SK-N-SH treated with all-trans-retinoic acid at 6 μM for 48 hours (cell line): ENCODE measurements around the gene AGBL1.

Source experiments
- ARNTL ChIP-seq: fragments of 450-650 bp; formaldehyde crosslinking; IDR thresholded peaks from 2 replicates; pipeline ENCODE4 v1.5.0; 2020; ENCODE audit warnings: low read depth, mild to moderate bottlenecking, moderate library complexity, borderline replicate concordance
- CREB5 ChIP-seq: fragments of 250-450 bp; sonication (Bioruptor Pico); IDR thresholded peaks from 2 replicates; pipeline ENCODE4 v1.5.1; 2020; ENCODE audit warnings: low read depth, mild to moderate bottlenecking, moderate library complexity
- CSDC2 ChIP-seq: fragments of 250-450 bp; sonication (Bioruptor Pico); IDR thresholded peaks from 2 replicates; pipeline ENCODE4 v1.5.0; 2020; ENCODE audit warnings: mild to moderate bottlenecking, moderate library complexity
- CSRNP3 ChIP-seq: fragments of 250-450 bp; sonication (Bioruptor Pico); IDR thresholded peaks from 2 replicates; pipeline ENCODE4 v1.5.1; 2021; ENCODE audit warnings: mild to moderate bottlenecking, moderate library complexity
- ESRRG ChIP-seq: fragments of 250-450 bp; sonication (Bioruptor Pico); IDR thresholded peaks from 2 replicates; pipeline ENCODE4 v1.6.1; 2021; ENCODE audit warnings: mild to moderate bottlenecking
- PATZ1 ChIP-seq: fragments of 250-450 bp; sonication (Bioruptor Pico); IDR thresholded peaks from 2 replicates; pipeline ENCODE4 v1.8.0; 2020; ENCODE audit warnings: mild to moderate bottlenecking, moderate library complexity, borderline replicate concordance
- RARB ChIP-seq: fragments of 250-450 bp; sonication (Bioruptor Pico); IDR thresholded peaks from 2 replicates; pipeline ENCODE4 v1.8.0; 2021; ENCODE audit warnings: mild to moderate bottlenecking, moderate library complexity
- ZC3H10 ChIP-seq: fragments of 250-450 bp; sonication (Bioruptor Pico); IDR thresholded peaks from 2 replicates; pipeline ENCODE4 v1.5.1; 2021; ENCODE audit warnings: mild to moderate bottlenecking, moderate library complexity
- ZFP3 ChIP-seq: fragments of 250-450 bp; sonication (Bioruptor Pico); IDR thresholded peaks from 2 replicates; pipeline ENCODE4 v1.5.0; 2020; ENCODE audit warnings: mild to moderate bottlenecking, moderate library complexity
- ZNF70 ChIP-seq: fragments of 450-650 bp; formaldehyde crosslinking; IDR thresholded peaks from 2 replicates; pipeline ENCODE4 v1.5.0; 2020; ENCODE audit warnings: mild to moderate bottlenecking, moderate library complexity

GRCh38 chr15:86444527-86444926 lies 364.9 kb downstream of the AGBL1 start:
- TF ChIP-seq PATZ1, result no peak
- no peak for TF ChIP-seq ZC3H10
- no peak for TF ChIP-seq ZFP3 (CRISPR knock-in tag)
- no peak for TF ChIP-seq ESRRG (CRISPR knock-in tag)
- TF ChIP-seq CSDC2 (CRISPR knock-in tag), result no peak
- no peak for TF ChIP-seq ZNF70 (CRISPR knock-in tag)
- TF ChIP-seq CREB5, result no peak
- no peak for TF ChIP-seq ARNTL (CRISPR knock-in tag)
- TF ChIP-seq CSRNP3, result no peak
- TF ChIP-seq RARB (CRISPR knock-in tag), result no peak
